Spleen (tissue), 11 donors: ENCODE measurements around the gene CYP11A1. TPM values are rescaled to one million over a fixed set of nuclear protein-coding genes. Genes with fewer than 3 reads are reported as not detected.
A peak's percentile ranks its signal among the peaks of the same experiment; 100 is the strongest.
"Not testable (repeated sequence)": the region's sequence is repeated elsewhere in the genome, so short reads cannot be mapped to it uniquely, and the experiment has no call there.

ENCODE experiments used
- DNase-seq: peaks from one replicate; pipeline ENCODE4 v3.0.0-alpha.2; 2020
- H3K27ac ChIP-seq, 8 donors: fragments of 200-600 bp; sonication (generic) in 7 of 8; 1 replicate in 4 of 8; 2 replicates in 4 of 8; pipeline versions ENCODE4 v1.5.0 to v1.8.0; 2016 to 2021; ENCODE audit warnings: inconsistent platforms in 4 of 8, mild to moderate bottlenecking in 4 of 8, moderate library complexity in 1 of 8
- H3K27me3 ChIP-seq, 7 donors: fragments of 200-600 bp; sonication (generic) in 6 of 7; replicated peaks in 1 of 7; 1 replicate in 4 of 7; 2 replicates in 3 of 7; pipeline versions ENCODE4 v1.5.0 to v1.8.0; 2016 to 2021; ENCODE audit warnings: inconsistent platforms in 3 of 7, mild to moderate bottlenecking in 1 of 7
- H3K36me3 ChIP-seq, 6 donors: fragments of 200-600 bp; sonication (generic) in 5 of 6; 1 replicate in 4 of 6; 2 replicates in 2 of 6; pipeline versions ENCODE4 v1.5.0 to v1.8.0; 2016 to 2021; ENCODE audit warnings: inconsistent platforms in 2 of 6
- H3K4me1 ChIP-seq, 6 donors: fragments of 200-600 bp; sonication (generic) in 5 of 6; 1 replicate in 3 of 6; 2 replicates in 3 of 6; pipeline versions ENCODE4 v1.5.0 to v1.8.0; 2016 to 2021; ENCODE audit warnings: inconsistent platforms in 3 of 6
- H3K4me3 ChIP-seq, 8 donors: fragments of 200-600 bp; sonication (generic) in 7 of 8; 1 replicate in 4 of 8; 2 replicates in 4 of 8; pipeline versions ENCODE4 v1.5.0 to v1.8.0; 2016 to 2021; ENCODE audit warnings: inconsistent platforms in 4 of 8, mild to moderate bottlenecking in 4 of 8, moderate library complexity in 2 of 8
- H3K9me3 ChIP-seq, 8 donors: fragments of 200-600 bp; sonication (generic) in 7 of 8; 1 replicate in 4 of 8; 2 replicates in 4 of 8; pipeline versions ENCODE4 v1.5.0 to v1.8.0; 2016 to 2021; ENCODE audit warnings: inconsistent platforms in 4 of 8
- POLR2A ChIP-seq, 3 donors: fragments of 450-650 bp; IDR thresholded peaks; one replicate each; pipeline ENCODE4 v1.5.1; 2017; ENCODE audit warnings: antibody characterized with exemption in 3 of 3, mild to moderate bottlenecking in 1 of 3
- POLR2AphosphoS5 ChIP-seq, 3 donors: sonication (generic); formaldehyde crosslinking; IDR thresholded peaks; one replicate each; pipeline ENCODE4 v1.5.1; 2017; ENCODE audit warnings: antibody characterized with exemption in 3 of 3
- WGBS, 5 donors: extraction: QIAGEN DNeasy Blood & Tissue Kit in 3 of 5; methylation state at CpG; one replicate each; pipeline versions ENCODE4 v1.1.5 to v1.1.7; 2013 to 2018; 5-methylcytosine and 5-hydroxymethylcytosine counted together
- intact Hi-C: fragments of 100-400 bp; cut with DNase I; formaldehyde crosslinking; loops from one replicate; pipeline ENCODE4 v1.15.0; 2023; ENCODE audit warnings: low total_unique reads
- polyA plus RNA-seq, 3 donors: library from polyadenylated mRNA; stranded (reverse); fragments of 200-250 nt; gene quantifications; one replicate each; pipeline ENCODE4 v1.2.1, GENCODE V29; 2013
- total RNA-seq, 7 donors: library from RNA; depleted of rRNA in 3 of 7; stranded (reverse); fragments of >200 nt in 3 of 7; fragmentation: NEBNext Ultra II Directional in 4 of 7; extraction: Animal tissue kit (Norgen Biotek cat#: 25700) in 4 of 7; gene quantifications; one replicate each; pipeline versions ENCODE4 v1.1.0 to v1.2.1, GENCODE V29; 2016 to 2021
- TF ChIP-seq, protein P1 (sequence below), 11 experiments: fragments of 200-600 bp in 7 of 11; fragments of 450-650 bp in 4 of 11; sonication (generic) in 4 of 11; IDR thresholded peaks in 8 of 11; conservative IDR thresholded peaks in 3 of 11; 1 replicate in 7 of 11; 2 replicates in 4 of 11; pipeline versions ENCODE4 v1.4.0 to v1.8.0; 2016 to 2021; ENCODE audit warnings: antibody characterized with exemption in 11 of 11, inconsistent platforms in 4 of 11, mild to moderate bottlenecking in 1 of 11
- donor health status: healthy with polysubstance abuse.
- donor health status: DM: no; HTN: no; CAD: no; lungs with moderate emphysema.
- donor health status: DM: no; HTN: no; CAD: no.
- donor health status: Bipolar disorder and iron deficiency.
- donor health status: healthy.
- donor health status: DM: no; HTN: no; CAD: no.
- donor health status: DM: yes; HTN: yes; CAD: no.

Gene CYP11A1
- total and polyA plus RNA-seq, 10 donors: 1.6 to 14.3 (median 4.9) TPM

DNA sequence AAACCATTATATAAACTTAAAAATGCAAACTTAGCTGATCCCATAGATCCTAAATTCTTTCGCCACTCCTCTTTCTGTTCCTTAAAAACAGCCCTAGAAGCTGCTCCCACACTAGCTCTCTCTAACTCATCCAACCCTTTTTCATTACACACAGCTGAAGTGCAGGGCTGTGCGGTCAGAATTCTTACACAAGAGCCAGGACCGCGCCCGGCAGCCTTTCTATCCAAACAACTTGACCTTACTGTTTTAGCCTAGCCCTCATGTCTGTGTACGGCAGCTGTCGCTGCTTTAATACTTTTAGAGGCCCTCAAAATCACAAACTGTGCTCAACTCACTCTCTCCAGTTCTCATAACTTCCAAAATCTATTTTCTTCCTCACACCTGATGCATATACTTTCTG, 9.9 kb downstream of the CYP11A1 start:
- H3K36me3 ChIP-seq, H3K4me1 ChIP-seq, H3K4me3 ChIP-seq, H3K27ac ChIP-seq, intact Hi-C loops: not testable (repeated sequence)
- WGBS, 5 donors: 78 to 89% (median 85%) methylated on average over 7 of the region's 7 CpGs
- DNase-seq: peak; percentile 33
- Histone ChIP-seq H3K9me3 (peaks cover 0 to 14% (median 10%) of the 10 kb centered on the region in 8 donors), H3K27me3 (peaks cover 0 to 17% (median 0%) of the 10 kb centered on the region in 7 donors)

DNA sequence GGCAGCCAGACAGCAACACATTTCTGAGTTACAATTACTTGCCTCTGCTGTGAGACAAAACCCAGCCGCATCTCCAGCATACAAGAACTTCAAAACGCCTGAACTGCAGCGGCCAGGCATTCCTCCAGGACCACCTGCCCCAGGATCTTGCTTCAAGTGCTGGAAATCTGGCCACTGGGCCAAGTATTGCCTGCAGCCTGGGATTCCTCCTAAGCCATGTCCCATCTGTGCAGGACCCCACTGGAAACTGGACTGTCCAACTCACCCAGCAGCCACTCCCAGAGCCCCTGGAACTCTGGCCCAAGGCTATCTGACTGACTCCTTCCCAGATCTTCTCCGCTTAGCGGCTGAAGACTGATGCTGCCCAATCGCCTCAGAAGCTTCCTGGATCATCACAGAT, 11.4 kb downstream of the CYP11A1 start:
- H3K27ac ChIP-seq, H3K36me3 ChIP-seq, intact Hi-C loops, H3K4me3 ChIP-seq, H3K4me1 ChIP-seq: not testable (repeated sequence)
- WGBS, 5 donors: 89 to 98% (median 90%) methylated on average over 6 of the region's 6 CpGs
- peak; percentile 25 for DNase-seq
- peaks cover 0 to 17% (median 0%) of the 10 kb centered on the region in 7 donors for H3K27me3 ChIP-seq
- peaks cover 0 to 14% (median 10%) of the 10 kb centered on the region in 8 donors for H3K9me3 ChIP-seq

DNA sequence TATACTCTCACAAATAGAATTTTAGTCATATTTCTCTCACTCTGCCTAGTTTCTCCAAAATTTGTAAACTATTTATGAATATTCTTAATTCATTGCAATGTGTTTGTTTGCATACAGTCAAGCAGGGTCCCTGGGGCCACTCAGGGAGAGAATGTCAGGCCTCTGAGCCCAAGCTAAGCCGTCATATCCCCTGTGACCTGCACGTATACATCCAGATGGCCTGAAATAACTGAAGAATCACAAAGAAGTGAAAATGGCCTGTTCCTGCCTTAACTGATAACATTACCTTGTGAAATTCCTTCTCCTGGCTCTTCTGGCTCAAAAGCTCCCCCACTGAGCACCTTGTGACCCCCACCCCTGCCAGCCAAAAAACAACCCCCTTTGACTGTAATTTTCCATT, 13.5 kb downstream of the CYP11A1 start:
- H3K4me1 ChIP-seq, H3K36me3 ChIP-seq, H3K27ac ChIP-seq, H3K4me3 ChIP-seq, intact Hi-C loops, DNase-seq: not testable (repeated sequence)
- Histone ChIP-seq H3K9me3 (peaks cover 0 to 14% (median 10%) of the 10 kb centered on the region in 8 donors), H3K27me3 (peaks cover 0 to 17% (median 0%) of the 10 kb centered on the region in 7 donors)
- 79 to 93% (median 87%) methylated on average over 2 of the region's 2 CpGs for WGBS, 5 donors

DNA sequence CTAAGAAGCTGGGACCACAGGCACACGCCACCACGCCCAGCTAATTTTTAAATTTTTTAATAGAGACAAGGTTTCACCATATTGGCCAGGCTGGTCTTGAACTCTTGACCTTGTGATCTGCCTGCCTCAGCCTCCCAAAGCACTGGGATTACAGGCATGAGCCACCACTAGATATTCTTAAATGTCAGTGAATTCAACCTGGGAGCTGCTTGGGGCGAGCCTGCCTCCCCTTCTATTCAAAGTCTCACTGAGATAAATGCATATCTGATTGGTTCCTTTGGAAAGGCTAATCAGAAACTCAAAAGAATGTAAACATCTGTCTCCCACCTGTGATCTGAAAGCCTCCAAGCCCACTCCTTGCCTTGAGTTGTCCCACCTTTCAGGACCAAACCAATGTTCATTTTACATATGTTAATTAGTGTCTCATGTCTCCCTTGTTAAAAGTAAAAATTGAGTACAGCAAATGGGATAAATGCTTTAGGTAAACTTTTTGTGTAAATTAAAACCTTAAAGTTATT, 15.0 kb downstream of the CYP11A1 start:
- WGBS, 5 donors: 79 to 89% (median 85%) methylated on average over 3 of the region's 3 CpGs

DNA sequence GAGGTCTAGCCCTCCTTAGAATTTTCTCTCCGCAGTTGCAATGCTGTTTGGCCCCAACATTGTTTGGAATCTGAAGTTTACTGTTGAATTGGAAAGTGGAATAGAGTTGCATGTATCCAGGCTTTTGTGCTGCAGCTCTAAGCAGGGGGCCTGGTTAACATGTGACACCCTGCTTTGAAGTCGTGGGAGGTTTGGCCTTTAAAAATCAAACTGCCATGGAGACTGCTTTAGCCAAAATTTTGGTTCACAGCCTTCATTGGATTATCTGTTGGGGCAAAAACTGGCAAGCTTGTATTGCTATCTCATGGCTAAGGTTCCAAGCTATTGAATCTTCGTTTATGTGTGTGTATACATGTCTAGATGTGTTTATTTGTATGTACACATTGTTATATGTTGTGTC, 15.8 kb downstream of the CYP11A1 start:
- intact Hi-C loops: no loop called here
- no peak overlapping the region for H3K27ac ChIP-seq
- no peak for TF ChIP-seq POLR2A (IDR thresholded peaks at IDR 0.05)
- TF ChIP-seq, protein P1, sequence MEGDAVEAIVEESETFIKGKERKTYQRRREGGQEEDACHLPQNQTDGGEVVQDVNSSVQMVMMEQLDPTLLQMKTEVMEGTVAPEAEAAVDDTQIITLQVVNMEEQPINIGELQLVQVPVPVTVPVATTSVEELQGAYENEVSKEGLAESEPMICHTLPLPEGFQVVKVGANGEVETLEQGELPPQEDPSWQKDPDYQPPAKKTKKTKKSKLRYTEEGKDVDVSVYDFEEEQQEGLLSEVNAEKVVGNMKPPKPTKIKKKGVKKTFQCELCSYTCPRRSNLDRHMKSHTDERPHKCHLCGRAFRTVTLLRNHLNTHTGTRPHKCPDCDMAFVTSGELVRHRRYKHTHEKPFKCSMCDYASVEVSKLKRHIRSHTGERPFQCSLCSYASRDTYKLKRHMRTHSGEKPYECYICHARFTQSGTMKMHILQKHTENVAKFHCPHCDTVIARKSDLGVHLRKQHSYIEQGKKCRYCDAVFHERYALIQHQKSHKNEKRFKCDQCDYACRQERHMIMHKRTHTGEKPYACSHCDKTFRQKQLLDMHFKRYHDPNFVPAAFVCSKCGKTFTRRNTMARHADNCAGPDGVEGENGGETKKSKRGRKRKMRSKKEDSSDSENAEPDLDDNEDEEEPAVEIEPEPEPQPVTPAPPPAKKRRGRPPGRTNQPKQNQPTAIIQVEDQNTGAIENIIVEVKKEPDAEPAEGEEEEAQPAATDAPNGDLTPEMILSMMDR (IDR thresholded peaks at IDR 0.05 in 8 of 11, conservative IDR thresholded peaks at IDR 0.05 in 3 of 11): no peak
- no peak overlapping the region for H3K4me3 ChIP-seq
- H3K4me1 ChIP-seq: no peaks in the 10 kb centered on the region
- peaks cover 0 to 11% (median 0%) of the 10 kb centered on the region in 7 donors for H3K27me3 ChIP-seq
- peaks cover 0 to 14% (median 10%) of the 10 kb centered on the region in 8 donors for H3K9me3 ChIP-seq
- DNase-seq: no peak
- H3K36me3 ChIP-seq: no peaks in the 10 kb centered on the region
- WGBS, 5 donors: 58 to 77% (median 68%) methylated on average over 3 of the region's 3 CpGs

More for the DNA sequence above, 15.0 kb downstream of the CYP11A1 start:
- Histone ChIP-seq H3K27me3 (peaks cover 0 to 14% (median 0%) of the 10 kb centered on the region in 7 donors), H3K4me3 (no peak overlapping the region), H3K4me1 (no peaks in the 10 kb centered on the region), H3K9me3 (peaks cover 0 to 14% (median 10%) of the 10 kb centered on the region in 8 donors), H3K36me3 (no peaks in the 10 kb centered on the region), H3K27ac (no peak overlapping the region)
- TF ChIP-seq POLR2A (IDR thresholded peaks at IDR 0.05) (no peak), POLR2AphosphoS5 (IDR thresholded peaks at IDR 0.05) (no peak)
- TF ChIP-seq, protein P1 (IDR thresholded peaks at IDR 0.05 in 8 of 11, conservative IDR thresholded peaks at IDR 0.05 in 3 of 11): no peak
- intact Hi-C loops: no loop called here
- DNase-seq: peak; percentile 18
